Endodermal cell (in vitro differentiated cells): ENCODE measurements around the gene DCDC2. TPM values are rescaled to one million over a fixed set of nuclear protein-coding genes. Genes with fewer than 3 reads are reported as not detected.
"Not testable (repeated sequence)": the region's sequence is repeated elsewhere in the genome, so short reads cannot be mapped to it uniquely, and the experiment has no call there.

Experiments used
- DNase-seq: peaks from one replicate; pipeline ENCODE4 v3.0.0-alpha.2; 2017
- H3K27ac ChIP-seq: 2 replicates; pipeline ENCODE4 v1.5.1; 2013; ENCODE audit warnings: mild to moderate bottlenecking, low read depth, low read length, moderate library complexity
- H3K27me3 ChIP-seq: 2 replicates; pipeline ENCODE4 v1.6.1; 2013; ENCODE audit warnings: mild to moderate bottlenecking, low read length, moderate library complexity; ENCODE audit not compliant: insufficient read depth, control insufficient read depth, poor library complexity, severe bottlenecking
- H3K36me3 ChIP-seq: 2 replicates; pipeline ENCODE4 v1.7.0; 2013; ENCODE audit warnings: mild to moderate bottlenecking, low read length, moderate library complexity; ENCODE audit not compliant: control insufficient read depth, insufficient read depth
- H3K4me1 ChIP-seq: one replicate; pipeline ENCODE4 v1.7.0; 2013; ENCODE audit warnings: low read length; ENCODE audit not compliant: control insufficient read depth, insufficient read depth
- H3K4me3 ChIP-seq: 2 replicates; pipeline ENCODE4 v1.5.1; 2013; ENCODE audit warnings: mild to moderate bottlenecking, low read length, moderate library complexity
- H3K9ac ChIP-seq: 2 replicates; pipeline ENCODE4 v1.6.1; 2013; ENCODE audit warnings: mild to moderate bottlenecking, low read length, moderate library complexity; ENCODE audit not compliant: poor library complexity, severe bottlenecking; ENCODE audit errors: extremely low read depth
- H3K9me3 ChIP-seq: 2 replicates; pipeline ENCODE4 v1.6.1; 2013; ENCODE audit warnings: mild to moderate bottlenecking, low read length, moderate library complexity; ENCODE audit not compliant: control insufficient read depth
- H3K27ac Mint-ChIP-seq: 2 replicates; pipeline ENCODE4 v1.8.0; 2020; ENCODE audit warnings: mixed read lengths
- H3K27me3 Mint-ChIP-seq: 2 replicates; pipeline ENCODE4 v1.8.0; 2021; ENCODE audit warnings: mild to moderate bottlenecking, mixed read lengths; ENCODE audit not compliant: insufficient read depth
- H3K36me3 Mint-ChIP-seq: 2 replicates; pipeline ENCODE4 v1.8.0; 2020; ENCODE audit warnings: low read depth, mixed read lengths
- H3K4me1 Mint-ChIP-seq: 2 replicates; pipeline ENCODE4 v1.8.0; 2020; ENCODE audit warnings: mixed read lengths
- H3K4me3 Mint-ChIP-seq: 2 replicates; pipeline ENCODE4 v1.8.0; 2020; ENCODE audit warnings: mild to moderate bottlenecking, moderate library complexity, mixed read lengths
- H3K9me3 Mint-ChIP-seq: 2 replicates; pipeline ENCODE4 v1.8.0; 2020; ENCODE audit warnings: mild to moderate bottlenecking, mixed read lengths
- WGBS, 2 experiments: methylation state at CpG; one replicate each; pipeline versions ENCODE4 v1.1.5 to v1.1.7; 2013; ENCODE audit warnings: missing lambda C conversion rate in 2 of 2, mixed read lengths in 1 of 2; ENCODE audit not compliant: insufficient coverage in 1 of 2, insufficient read length in 1 of 2; 5-methylcytosine and 5-hydroxymethylcytosine counted together
- total RNA-seq, 2 donors: library from RNA; stranded (reverse); fragmentation: NEBNext Ultra II Directional in 1 of 2; extraction: Animal tissue kit (Norgen Biotek cat#: 25700) in 1 of 2; gene quantifications; 2 replicates in 1 of 2; 3 replicates in 1 of 2; pipeline ENCODE4 v1.2.1, GENCODE V29; 2021
- TF ChIP-seq, protein P1 (sequence below): fragments of 200-600 bp; sonication (generic); conservative IDR thresholded peaks from 2 replicates; pipeline ENCODE4 v1.5.0; 2021; ENCODE audit warnings: antibody characterized with exemption, mild to moderate bottlenecking

Gene DCDC2
- total RNA-seq, 2 donors from 2014 or later: 0.49 to 1.4 TPM

DNA sequence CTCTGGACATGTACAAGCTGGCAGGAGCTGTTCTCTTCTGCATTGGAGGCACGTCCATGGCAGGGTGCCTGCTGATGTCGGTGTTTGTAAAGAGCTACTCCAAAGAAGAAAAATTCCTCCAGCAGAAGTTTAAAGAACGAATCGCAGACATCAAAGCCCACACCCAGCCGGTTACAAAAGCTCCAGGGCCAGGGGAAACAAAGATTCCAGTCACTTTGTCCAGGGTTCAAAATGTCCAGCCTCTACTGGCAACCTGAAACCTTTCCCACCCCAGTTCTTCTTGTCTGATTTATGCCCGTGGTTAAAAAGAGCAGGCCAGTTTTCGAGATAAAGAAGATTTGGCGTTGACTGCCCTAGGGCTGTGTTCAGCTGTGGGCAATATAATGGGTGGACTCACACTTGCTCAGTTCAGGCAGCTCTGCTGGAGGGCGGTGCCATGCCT lies 212.1 kb downstream of the DCDC2 start:
- WGBS, 2 experiments: 83 to 92% methylated on average over 3 to 9 of the region's 9 CpGs
- Histone ChIP-seq H3K27ac (no peak overlapping the region), H3K9me3 (no peaks in the 10 kb centered on the region), H3K4me3 (no peak overlapping the region), H3K27me3 (no peaks in the 10 kb centered on the region), H3K36me3 (no peaks in the 10 kb centered on the region), H3K9ac (no peak overlapping the region), H3K4me1 (no peaks in the 10 kb centered on the region)
- TF ChIP-seq, protein P1, sequence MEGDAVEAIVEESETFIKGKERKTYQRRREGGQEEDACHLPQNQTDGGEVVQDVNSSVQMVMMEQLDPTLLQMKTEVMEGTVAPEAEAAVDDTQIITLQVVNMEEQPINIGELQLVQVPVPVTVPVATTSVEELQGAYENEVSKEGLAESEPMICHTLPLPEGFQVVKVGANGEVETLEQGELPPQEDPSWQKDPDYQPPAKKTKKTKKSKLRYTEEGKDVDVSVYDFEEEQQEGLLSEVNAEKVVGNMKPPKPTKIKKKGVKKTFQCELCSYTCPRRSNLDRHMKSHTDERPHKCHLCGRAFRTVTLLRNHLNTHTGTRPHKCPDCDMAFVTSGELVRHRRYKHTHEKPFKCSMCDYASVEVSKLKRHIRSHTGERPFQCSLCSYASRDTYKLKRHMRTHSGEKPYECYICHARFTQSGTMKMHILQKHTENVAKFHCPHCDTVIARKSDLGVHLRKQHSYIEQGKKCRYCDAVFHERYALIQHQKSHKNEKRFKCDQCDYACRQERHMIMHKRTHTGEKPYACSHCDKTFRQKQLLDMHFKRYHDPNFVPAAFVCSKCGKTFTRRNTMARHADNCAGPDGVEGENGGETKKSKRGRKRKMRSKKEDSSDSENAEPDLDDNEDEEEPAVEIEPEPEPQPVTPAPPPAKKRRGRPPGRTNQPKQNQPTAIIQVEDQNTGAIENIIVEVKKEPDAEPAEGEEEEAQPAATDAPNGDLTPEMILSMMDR: no peak
- H3K36me3 Mint-ChIP-seq: no peaks in the 10 kb centered on the region
- no peak overlapping the region for H3K4me3 Mint-ChIP-seq
- H3K27me3 Mint-ChIP-seq: no peaks in the 10 kb centered on the region
- H3K9me3 Mint-ChIP-seq: peaks cover 3% of the 10 kb centered on the region
- H3K4me1 Mint-ChIP-seq: peaks cover 7% of the 10 kb centered on the region
- DNase-seq: no peak
- no peak overlapping the region for H3K27ac Mint-ChIP-seq

DNA sequence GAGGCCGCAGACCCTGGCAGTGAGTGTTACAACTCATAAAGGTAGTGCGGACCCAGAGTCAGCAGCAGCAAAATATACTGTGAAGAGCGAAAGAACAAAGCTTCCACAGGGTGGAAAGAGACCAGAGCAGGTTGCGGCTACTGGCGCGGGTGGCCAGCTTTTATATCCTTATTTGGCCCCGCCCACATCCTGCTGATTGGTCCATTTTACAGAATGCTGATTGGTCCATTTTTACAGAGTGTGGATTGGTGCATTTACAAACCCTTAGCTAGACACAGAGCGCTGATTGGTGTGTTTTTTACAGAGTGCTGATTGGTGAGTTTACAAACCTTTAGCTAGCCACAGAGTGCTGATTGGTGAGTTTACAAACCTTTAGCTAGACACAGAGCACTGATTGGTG lies 215.1 kb downstream of the DCDC2 start:
- not testable (repeated sequence) for DNase-seq, H3K4me1 ChIP-seq, H3K27ac ChIP-seq, H3K9me3 Mint-ChIP-seq, H3K27me3 Mint-ChIP-seq, H3K9ac ChIP-seq, H3K27ac Mint-ChIP-seq, H3K9me3 ChIP-seq, H3K27me3 ChIP-seq, H3K4me3 Mint-ChIP-seq, H3K36me3 ChIP-seq, H3K36me3 Mint-ChIP-seq, H3K4me3 ChIP-seq, H3K4me1 Mint-ChIP-seq
- 88 to 93% methylated on average over 8 of the region's 8 CpGs for WGBS, 2 experiments

DNA sequence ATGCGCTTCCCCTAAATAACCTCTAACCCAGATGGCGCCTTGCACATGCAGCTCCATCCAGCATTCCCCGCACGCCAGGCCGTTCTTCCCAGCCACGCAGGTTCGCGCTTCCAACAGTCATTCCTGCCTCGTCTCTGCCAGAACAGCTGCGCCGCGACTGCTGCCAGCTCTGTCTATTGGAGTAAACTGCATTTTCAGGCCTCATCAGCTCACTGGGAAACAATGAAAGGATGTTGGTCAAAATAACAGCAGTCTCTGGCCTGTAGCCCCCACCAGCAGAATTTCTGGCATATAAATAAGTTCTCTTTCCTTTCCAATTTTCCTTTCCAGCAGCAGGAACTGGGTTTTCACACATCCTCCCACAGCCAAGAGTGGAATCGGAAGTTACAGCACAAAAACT lies 217.3 kb downstream of the DCDC2 start:
- no peak for DNase-seq
- Histone ChIP-seq H3K27ac (no peak overlapping the region), H3K9me3 (no peaks in the 10 kb centered on the region), H3K9ac (no peak overlapping the region), H3K27me3 (peaks cover 4% of the 10 kb centered on the region), H3K4me3 (no peak overlapping the region), H3K4me1 (no peaks in the 10 kb centered on the region), H3K36me3 (no peaks in the 10 kb centered on the region)
- no peak overlapping the region for H3K27ac Mint-ChIP-seq
- H3K4me3 Mint-ChIP-seq: no peak overlapping the region
- TF ChIP-seq, protein P1: no peak
- peaks cover 3% of the 10 kb centered on the region for H3K9me3 Mint-ChIP-seq
- H3K4me1 Mint-ChIP-seq: no peaks in the 10 kb centered on the region
- no peaks in the 10 kb centered on the region for H3K27me3 Mint-ChIP-seq
- 94 to 95% methylated on average over 13 of the region's 13 CpGs for WGBS, 2 experiments
- H3K36me3 Mint-ChIP-seq: no peaks in the 10 kb centered on the region

DNA sequence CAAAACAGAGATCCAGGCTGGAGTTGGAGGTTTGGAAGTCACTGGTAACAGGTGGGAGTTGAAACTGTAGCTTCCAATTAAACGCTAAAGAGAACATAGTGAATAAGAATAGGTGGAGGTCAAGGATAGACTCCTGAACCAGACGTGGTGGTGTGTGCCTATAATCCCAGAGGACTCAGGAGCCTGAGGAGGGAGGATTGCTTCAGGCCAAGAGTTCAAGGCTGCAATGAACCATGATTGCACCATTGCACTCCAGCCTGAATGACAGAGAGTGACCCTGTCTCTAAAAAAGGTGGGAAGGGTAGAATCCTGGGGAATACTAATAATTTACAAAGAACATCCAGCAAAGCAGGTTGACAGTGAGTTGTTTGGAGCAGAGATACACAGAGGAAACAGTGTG lies 218.2 kb downstream of the DCDC2 start:
- DNase-seq: no peak
- H3K27me3 Mint-ChIP-seq: no peaks in the 10 kb centered on the region
- H3K9me3 Mint-ChIP-seq: peaks cover 3% of the 10 kb centered on the region
- Histone ChIP-seq H3K36me3 (no peaks in the 10 kb centered on the region), H3K4me3 (no peak overlapping the region), H3K27me3 (peaks cover 5% of the 10 kb centered on the region), H3K27ac (no peak overlapping the region), H3K4me1 (no peaks in the 10 kb centered on the region), H3K9me3 (no peaks in the 10 kb centered on the region), H3K9ac (no peak overlapping the region)
- H3K4me1 Mint-ChIP-seq: no peaks in the 10 kb centered on the region
- 83 to 84% methylated on average over 1 to 2 of the region's 2 CpGs for WGBS, 2 experiments
- TF ChIP-seq, protein P1: no peak
- no peaks in the 10 kb centered on the region for H3K36me3 Mint-ChIP-seq
- no peak overlapping the region for H3K27ac Mint-ChIP-seq
- no peak overlapping the region for H3K4me3 Mint-ChIP-seq
